Suprapubic skin (tissue), 4 donors: ENCODE measurements around the gene UBE2L6. TPM values are rescaled to one million over a fixed set of nuclear protein-coding genes. Genes with fewer than 3 reads are reported as not detected.

Experiments
- DNase-seq, 2 donors: peaks; one replicate each; pipeline ENCODE4 v3.0.0-alpha.2; 2019; ENCODE audit warnings: low spot score in 2 of 2
- H3K27ac ChIP-seq: fragments of 200-600 bp; sonication (generic); one replicate; pipeline ENCODE4 v1.5.1; 2019
- H3K27me3 ChIP-seq: fragments of 200-600 bp; sonication (generic); one replicate; pipeline ENCODE4 v1.5.1; 2019
- H3K36me3 ChIP-seq: fragments of 200-600 bp; sonication (generic); one replicate; pipeline ENCODE4 v1.5.1; 2019
- H3K4me1 ChIP-seq: fragments of 200-600 bp; sonication (generic); one replicate; pipeline ENCODE4 v1.5.1; 2019
- H3K4me3 ChIP-seq: fragments of 200-600 bp; sonication (generic); one replicate; pipeline ENCODE4 v1.5.1; 2019; ENCODE audit warnings: mild to moderate bottlenecking
- H3K9me3 ChIP-seq: fragments of 200-600 bp; sonication (generic); one replicate; pipeline ENCODE4 v1.5.1; 2019
- EP300 ChIP-seq: sonication (generic); formaldehyde crosslinking; IDR thresholded peaks from one replicate; pipeline ENCODE4 v1.6.1; 2017; ENCODE audit warnings: antibody characterized with exemption
- POLR2A ChIP-seq, 2 donors: fragments of 450-650 bp; IDR thresholded peaks; one replicate each; pipeline ENCODE4 v1.6.1; 2017; ENCODE audit warnings: antibody characterized with exemption in 2 of 2, mild to moderate bottlenecking in 2 of 2, moderate library complexity in 2 of 2
- POLR2AphosphoS5 ChIP-seq, 3 donors: sonication (generic); formaldehyde crosslinking; IDR thresholded peaks; one replicate each; pipeline ENCODE4 v1.6.1; 2017; ENCODE audit warnings: antibody characterized with exemption in 3 of 3
- WGBS: methylation state at CpG from one replicate; pipeline ENCODE4 v1.1.5; 2018; 5-methylcytosine and 5-hydroxymethylcytosine counted together
- total RNA-seq, 4 donors: library from RNA; depleted of rRNA; stranded (reverse); fragments of >200 nt; gene quantifications; one replicate each; pipeline ENCODE4 v1.1.0, GENCODE V29; 2016
- TF ChIP-seq, protein P1 (sequence below), 2 donors: fragments of 200-600 bp in 1 of 2; fragments of 450-650 bp in 1 of 2; sonication (generic) in 1 of 2; IDR thresholded peaks; one replicate each; pipeline ENCODE4 v1.5.1; 2016 to 2019; ENCODE audit warnings: antibody characterized with exemption in 2 of 2, mild to moderate bottlenecking in 1 of 2, moderate library complexity in 1 of 2

Gene UBE2L6
- total RNA-seq, 4 donors from 2014 or later, result 14.2 to 32.4 (median 25.5) TPM

DNA sequence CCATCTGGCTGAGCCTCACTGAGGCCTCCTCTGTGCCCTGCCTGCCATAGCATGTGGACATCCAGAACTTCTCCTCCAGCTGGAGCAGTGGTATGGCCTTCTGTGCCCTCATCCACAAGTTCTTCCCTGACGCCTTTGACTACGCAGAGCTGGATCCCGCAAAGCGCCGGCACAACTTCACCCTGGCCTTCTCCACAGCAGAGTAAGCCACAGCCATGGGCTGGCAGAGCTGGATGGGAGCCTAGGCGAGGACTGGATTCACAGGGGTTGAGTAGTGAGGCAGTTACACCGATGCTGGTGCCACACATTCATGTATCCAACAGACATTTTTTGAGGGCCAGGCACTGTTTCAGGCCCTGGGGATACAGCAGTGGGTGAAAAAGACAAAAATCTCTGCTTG lies 21.0 kb downstream of the UBE2L6 start:
- DNase-seq, result no peak
- peaks cover 37% of the 10 kb centered on the region for H3K36me3 ChIP-seq
- TF ChIP-seq EP300, result no peak
- WGBS, result 98% methylated on average over 7 of the region's 7 CpGs
- H3K4me1 ChIP-seq, result no peaks in the 10 kb centered on the region
- no peaks in the 10 kb centered on the region for H3K9me3 ChIP-seq
- H3K4me3 ChIP-seq, result no peak overlapping the region
- H3K27ac ChIP-seq, result no peak overlapping the region
- no peaks in the 10 kb centered on the region for H3K27me3 ChIP-seq

DNA sequence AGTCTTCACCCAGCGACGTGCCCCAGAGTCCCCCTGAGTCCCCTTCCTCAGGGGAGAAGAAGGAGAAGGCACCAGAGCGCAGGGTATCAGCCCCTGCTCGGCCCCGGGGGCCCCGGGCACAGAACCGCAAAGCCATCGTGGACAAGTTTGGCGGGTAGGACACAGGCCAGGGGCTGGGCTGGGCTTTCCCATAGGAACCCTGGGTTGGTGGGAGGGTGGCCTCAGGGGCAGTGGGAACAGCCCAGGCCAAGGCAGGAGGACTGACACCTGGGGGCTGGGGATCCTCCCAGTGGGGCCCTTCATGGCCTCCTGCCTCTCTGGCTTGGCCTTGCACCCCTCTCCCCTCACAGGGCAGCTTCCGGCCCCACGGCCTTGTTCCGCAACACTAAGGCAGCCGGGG lies 21.6 kb downstream of the UBE2L6 start:
- Histone ChIP-seq H3K27ac (no peak overlapping the region), H3K4me1 (no peaks in the 10 kb centered on the region), H3K27me3 (no peaks in the 10 kb centered on the region), H3K9me3 (no peaks in the 10 kb centered on the region), H3K4me3 (no peak overlapping the region), H3K36me3 (peaks cover 31% of the 10 kb centered on the region)
- no peak for TF ChIP-seq POLR2AphosphoS5 (IDR thresholded peaks at IDR 0.05)
- no peak for TF ChIP-seq POLR2A (IDR thresholded peaks at IDR 0.05)
- TF ChIP-seq, protein P1, sequence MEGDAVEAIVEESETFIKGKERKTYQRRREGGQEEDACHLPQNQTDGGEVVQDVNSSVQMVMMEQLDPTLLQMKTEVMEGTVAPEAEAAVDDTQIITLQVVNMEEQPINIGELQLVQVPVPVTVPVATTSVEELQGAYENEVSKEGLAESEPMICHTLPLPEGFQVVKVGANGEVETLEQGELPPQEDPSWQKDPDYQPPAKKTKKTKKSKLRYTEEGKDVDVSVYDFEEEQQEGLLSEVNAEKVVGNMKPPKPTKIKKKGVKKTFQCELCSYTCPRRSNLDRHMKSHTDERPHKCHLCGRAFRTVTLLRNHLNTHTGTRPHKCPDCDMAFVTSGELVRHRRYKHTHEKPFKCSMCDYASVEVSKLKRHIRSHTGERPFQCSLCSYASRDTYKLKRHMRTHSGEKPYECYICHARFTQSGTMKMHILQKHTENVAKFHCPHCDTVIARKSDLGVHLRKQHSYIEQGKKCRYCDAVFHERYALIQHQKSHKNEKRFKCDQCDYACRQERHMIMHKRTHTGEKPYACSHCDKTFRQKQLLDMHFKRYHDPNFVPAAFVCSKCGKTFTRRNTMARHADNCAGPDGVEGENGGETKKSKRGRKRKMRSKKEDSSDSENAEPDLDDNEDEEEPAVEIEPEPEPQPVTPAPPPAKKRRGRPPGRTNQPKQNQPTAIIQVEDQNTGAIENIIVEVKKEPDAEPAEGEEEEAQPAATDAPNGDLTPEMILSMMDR (IDR thresholded peaks at IDR 0.05), result no peak
- TF ChIP-seq EP300, result no peak
- DNase-seq, result no peak
- WGBS, result 92% methylated on average over 7 of the region's 13 CpGs

DNA sequence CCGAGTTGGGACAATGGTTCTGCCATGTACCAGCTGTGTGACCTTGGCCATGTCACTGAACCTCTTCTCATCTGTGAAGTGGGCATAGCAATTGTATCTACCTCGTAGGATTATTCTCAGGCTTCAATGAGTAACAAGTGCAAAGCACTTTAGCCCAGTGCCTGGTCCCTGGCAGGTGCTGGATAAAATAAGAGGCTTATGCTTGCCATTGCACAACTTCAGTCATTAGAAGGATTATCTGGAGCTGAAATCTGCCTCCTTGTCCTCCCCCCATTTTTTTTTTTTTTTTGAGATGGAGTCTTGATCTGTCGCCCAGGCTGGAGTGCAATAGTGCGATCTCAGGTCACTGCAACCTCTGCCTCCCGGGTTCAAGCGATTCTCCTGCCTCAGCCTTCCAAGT lies 22.9 kb downstream of the UBE2L6 start:
- Histone ChIP-seq H3K4me3 (no peak overlapping the region), H3K36me3 (peaks cover 18% of the 10 kb centered on the region), H3K27ac (no peak overlapping the region), H3K4me1 (no peaks in the 10 kb centered on the region), H3K27me3 (no peaks in the 10 kb centered on the region), H3K9me3 (no peaks in the 10 kb centered on the region)
- 86% methylated on average over 6 of the region's 6 CpGs for WGBS
- no peak for DNase-seq
- TF ChIP-seq POLR2A (IDR thresholded peaks at IDR 0.05) (no peak), POLR2AphosphoS5 (IDR thresholded peaks at IDR 0.05) (no peak), EP300 (no peak)
- TF ChIP-seq, protein P1 (IDR thresholded peaks at IDR 0.05), result no peak

DNA sequence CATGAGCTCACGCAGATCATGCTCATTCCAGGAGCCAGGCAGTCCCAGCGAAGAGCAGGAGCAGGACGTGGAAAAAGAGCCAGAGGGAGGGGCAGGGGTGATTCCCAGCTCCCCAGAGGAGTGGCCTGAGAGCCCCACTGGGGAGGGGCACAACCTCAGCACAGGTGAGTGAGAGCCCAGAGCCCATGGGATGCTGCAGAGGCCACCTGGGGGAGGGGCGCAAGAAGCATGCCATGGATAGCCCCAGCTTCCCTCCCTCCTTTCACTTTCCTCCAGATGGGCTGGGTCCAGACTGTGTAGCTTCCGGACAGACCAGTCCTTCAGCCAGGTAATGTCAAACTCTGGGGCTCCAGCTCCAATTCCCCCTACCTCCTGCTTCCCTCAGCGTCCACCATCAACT lies 23.9 kb downstream of the UBE2L6 start:
- H3K36me3 ChIP-seq, result peaks cover 13% of the 10 kb centered on the region
- no peak for TF ChIP-seq POLR2A (IDR thresholded peaks at IDR 0.05)
- no peak for DNase-seq
- no peaks in the 10 kb centered on the region for H3K27me3 ChIP-seq
- H3K27ac ChIP-seq, result no peak overlapping the region
- H3K4me3 ChIP-seq, result no peak overlapping the region
- H3K4me1 ChIP-seq, result no peaks in the 10 kb centered on the region
- WGBS, result 49% methylated on average over 6 of the region's 6 CpGs
- H3K9me3 ChIP-seq, result no peaks in the 10 kb centered on the region

DNA sequence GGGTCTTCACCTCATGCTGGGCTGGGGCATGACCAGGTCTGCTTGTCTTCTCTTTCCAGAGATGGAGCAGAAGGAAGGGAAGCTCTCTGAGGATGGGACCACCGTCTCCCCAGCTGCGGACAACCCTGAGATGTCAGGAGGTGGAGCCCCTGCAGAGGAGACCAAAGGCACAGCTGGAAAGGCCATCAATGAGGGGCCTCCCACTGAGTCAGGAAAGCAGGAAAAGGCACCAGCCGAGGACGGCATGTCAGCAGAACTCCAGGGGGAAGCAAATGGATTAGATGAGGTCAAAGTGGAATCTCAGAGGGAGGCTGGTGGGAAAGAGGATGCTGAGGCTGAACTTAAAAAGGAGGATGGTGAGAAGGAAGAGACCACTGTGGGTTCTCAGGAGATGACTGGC lies 24.9 kb downstream of the UBE2L6 start:
- H3K36me3 ChIP-seq, result peaks cover 3% of the 10 kb centered on the region
- no peaks in the 10 kb centered on the region for H3K27me3 ChIP-seq
- H3K9me3 ChIP-seq, result no peaks in the 10 kb centered on the region
- WGBS, result 48% methylated on average over 4 of the region's 4 CpGs
- H3K4me3 ChIP-seq, result no peak overlapping the region
- no peak overlapping the region for H3K27ac ChIP-seq
- TF ChIP-seq EP300 (no peak), POLR2A (IDR thresholded peaks at IDR 0.05) (no peak), POLR2AphosphoS5 (IDR thresholded peaks at IDR 0.05) (no peak)
- TF ChIP-seq, protein P1 (IDR thresholded peaks at IDR 0.05), result no peak
- no peaks in the 10 kb centered on the region for H3K4me1 ChIP-seq
- DNase-seq, result no peak

DNA sequence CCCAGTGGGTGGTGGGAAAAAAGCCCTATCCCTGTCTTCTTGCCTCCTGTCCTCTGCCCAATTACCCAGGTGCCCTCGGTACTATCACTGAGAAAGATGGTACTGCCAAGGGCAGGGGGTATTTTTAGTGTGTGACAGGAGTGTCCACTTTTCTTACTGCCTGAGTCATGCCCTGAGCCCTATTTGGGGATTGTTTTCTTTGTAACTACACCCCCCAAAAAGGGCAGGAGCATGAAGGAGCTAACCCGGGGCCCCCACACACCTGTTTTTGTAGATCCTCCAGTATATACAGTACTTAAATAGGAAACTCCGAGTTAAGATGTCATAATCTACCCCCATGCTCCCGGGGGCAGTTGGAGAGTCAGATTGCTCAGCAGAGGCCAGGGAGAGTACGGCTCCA lies 26.3 kb downstream of the UBE2L6 start:
- H3K27me3 ChIP-seq, result no peaks in the 10 kb centered on the region
- no peaks in the 10 kb centered on the region for H3K36me3 ChIP-seq
- no peaks in the 10 kb centered on the region for H3K4me1 ChIP-seq
- DNase-seq, result no peak
- H3K27ac ChIP-seq, result no peak overlapping the region
- TF ChIP-seq EP300, result no peak
- TF ChIP-seq, protein P1 (IDR thresholded peaks at IDR 0.05), result no peak
- no peak for TF ChIP-seq POLR2AphosphoS5 (IDR thresholded peaks at IDR 0.05)
- no peak for TF ChIP-seq POLR2A (IDR thresholded peaks at IDR 0.05)
- no peaks in the 10 kb centered on the region for H3K9me3 ChIP-seq
- H3K4me3 ChIP-seq, result no peak overlapping the region
- WGBS, result 85% methylated on average over 4 of the region's 5 CpGs
